Tibial nerve (tissue), 4 donors: ENCODE results near the gene ZDHHC11.

Experiments
- EP300 ChIP-seq, 2 donors: sonication (generic); formaldehyde crosslinking; IDR thresholded peaks; one replicate each; pipeline ENCODE4 v1.6.1; 2017; ENCODE audit warnings: antibody characterized with exemption in 2 of 2, mild to moderate bottlenecking in 1 of 2
- POLR2A ChIP-seq, 2 donors: fragments of 450-650 bp; IDR thresholded peaks; one replicate each; pipeline ENCODE4 v1.6.1; 2017; ENCODE audit warnings: antibody characterized with exemption in 2 of 2, mild to moderate bottlenecking in 2 of 2, moderate library complexity in 2 of 2
- TF ChIP-seq, protein P1 (sequence below), 5 experiments: fragments of 200-600 bp in 3 of 5; fragments of 450-650 bp in 2 of 5; sonication (generic) in 3 of 5; IDR thresholded peaks; one replicate each; pipeline ENCODE4 v1.5.1; 2016 to 2019; ENCODE audit warnings: antibody characterized with exemption in 5 of 5, mild to moderate bottlenecking in 3 of 5, moderate library complexity in 2 of 5

GRCh38 chr5:746258-746761 lies 104.5 kb downstream of the ZDHHC11 start:
- TF ChIP-seq, protein P1, sequence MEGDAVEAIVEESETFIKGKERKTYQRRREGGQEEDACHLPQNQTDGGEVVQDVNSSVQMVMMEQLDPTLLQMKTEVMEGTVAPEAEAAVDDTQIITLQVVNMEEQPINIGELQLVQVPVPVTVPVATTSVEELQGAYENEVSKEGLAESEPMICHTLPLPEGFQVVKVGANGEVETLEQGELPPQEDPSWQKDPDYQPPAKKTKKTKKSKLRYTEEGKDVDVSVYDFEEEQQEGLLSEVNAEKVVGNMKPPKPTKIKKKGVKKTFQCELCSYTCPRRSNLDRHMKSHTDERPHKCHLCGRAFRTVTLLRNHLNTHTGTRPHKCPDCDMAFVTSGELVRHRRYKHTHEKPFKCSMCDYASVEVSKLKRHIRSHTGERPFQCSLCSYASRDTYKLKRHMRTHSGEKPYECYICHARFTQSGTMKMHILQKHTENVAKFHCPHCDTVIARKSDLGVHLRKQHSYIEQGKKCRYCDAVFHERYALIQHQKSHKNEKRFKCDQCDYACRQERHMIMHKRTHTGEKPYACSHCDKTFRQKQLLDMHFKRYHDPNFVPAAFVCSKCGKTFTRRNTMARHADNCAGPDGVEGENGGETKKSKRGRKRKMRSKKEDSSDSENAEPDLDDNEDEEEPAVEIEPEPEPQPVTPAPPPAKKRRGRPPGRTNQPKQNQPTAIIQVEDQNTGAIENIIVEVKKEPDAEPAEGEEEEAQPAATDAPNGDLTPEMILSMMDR (IDR thresholded peaks at IDR 0.05) = no peak
- no peak for TF ChIP-seq POLR2A (IDR thresholded peaks at IDR 0.05)
- no peak for TF ChIP-seq EP300 (IDR thresholded peaks at IDR 0.05)
